ENCODE data around the gene SNTG2. TPM values are rescaled to one million over a fixed set of nuclear protein-coding genes. Genes with fewer than 3 reads are reported as not detected.

SNTG2 gene
- total and polyA plus RNA-seq, 10 of the 15 experiments (the other 5 are each of a cell fraction or from before 2014, with no cell fraction given) = not detected

- Histone ChIP-seq H2AFZ (ENCODE audit: control insufficient read depth, low read depth, low read length) (no peak overlapping the region), H3K4me3 (no peak overlapping the region), H3K27me3 (replicated peaks in 1 of 2; ENCODE audit: control insufficient read depth in 2 of 2, insufficient read depth in 2 of 2, low read length in 1 of 2) (no peaks in the 10 kb centered on the region), H3K79me2 (ENCODE audit: control insufficient read depth, insufficient read depth, low read length) (no peaks in the 10 kb centered on the region), H3K4me2 (ENCODE audit: control insufficient read depth, insufficient read depth) (no peak overlapping the region), H3K9ac (ENCODE audit: control insufficient read depth, insufficient read depth, low read length) (no peak overlapping the region), H3K36me3 (ENCODE audit: control insufficient read depth in 2 of 2, insufficient read depth in 2 of 2, low read length in 1 of 2) (no peaks in the 10 kb centered on the region), H3K4me1 (ENCODE audit: control insufficient read depth, insufficient read depth, low read length) (no peaks in the 10 kb centered on the region), H4K20me1 (ENCODE audit: control insufficient read depth, insufficient read depth) (no peaks in the 10 kb centered on the region), H3K27ac (ENCODE audit: control insufficient read depth, insufficient read depth) (no peak overlapping the region), H3K9me3 (replicated peaks; ENCODE audit: control insufficient read depth, insufficient read depth, low read length) (no peaks in the 10 kb centered on the region; the same call in 2 of the 3 replicates)
- intact Hi-C loops (cut with micrococcal nuclease; ENCODE audit: unreplicated experiment) (no loop called here), in situ Hi-C loops (cut with MboI) (no loop called here)
- TF ChIP-seq ZNF687 (IDR thresholded peaks at IDR 0.05) (no peak), RELA (IDR thresholded peaks at IDR 0.05; ENCODE audit: borderline replicate concordance, partially characterized antibody) (no peak), MTA3 (IDR thresholded peaks at IDR 0.05; ENCODE audit: borderline replicate concordance, low read length) (no peak), HDAC6 (IDR thresholded peaks at IDR 0.05; ENCODE audit: unreplicated experiment) (no peak), PML (IDR thresholded peaks at IDR 0.05; ENCODE audit: low read length) (no peak), PAX5 (IDR thresholded peaks at IDR 0.05; ENCODE audit: borderline replicate concordance, low read depth, low read length) (no peak), JUND (IDR thresholded peaks at IDR 0.05; ENCODE audit: low read depth, low read length) (no peak), NR2F1 (conservative IDR thresholded peaks at IDR 0.05) (no peak), ZNF24 (IDR thresholded peaks at IDR 0.05) (no peak), POLR2AphosphoS2 (IDR thresholded peaks at IDR 0.05; ENCODE audit: low read depth, low read length) (no peak), ZBED1 (IDR thresholded peaks at IDR 0.05; ENCODE audit: borderline replicate concordance) (no peak), SIN3A (IDR thresholded peaks at IDR 0.05; ENCODE audit: low read depth, low read length) (no peak), JUNB (IDR thresholded peaks at IDR 0.05) (no peak), HDAC2 (IDR thresholded peaks at IDR 0.05) (no peak), POU2F2 (IDR thresholded peaks at IDR 0.05; ENCODE audit: borderline replicate concordance, low read depth, low read length) (no peak)
- BruUV-seq (replicated peaks) = no TSS peak
- ATAC-seq (no peak), FAIRE-seq (no peak), DNase-seq (ENCODE audit: low read depth, low spot score) (no peak)
- ChIA-PET POLR2A (no interaction called here), RAD21 (ENCODE audit: unreplicated experiment) (no interaction called here), SMC1A (ENCODE audit: uncharacterized antibody, unreplicated experiment) (no interaction called here), CTCF (no interaction called here)
- WGBS (ENCODE audit: insufficient coverage, insufficient replicate concordance, low lambda C conversion rate, missing lambda C conversion rate) = 46% methylated on average over 9 of the region's 9 CpGs
These were observed 402.5 kb downstream of the SNTG2 start for GRCh38 chr2:1353124-1353523.
